ENCODE data around the gene RTN4RL1.

Gene RTN4RL1

GRCh38 chr17:1948517-1948825, 76.7 kb downstream of the RTN4RL1 start:
- no peak for DNase-seq (ENCODE audit: low read depth)

- DNase-seq (ENCODE audit: low read depth) = no peak
Measured at GRCh38 chr17:1947743-1948516, 77.2 kb downstream of the RTN4RL1 start.

GRCh38 chr17:1947229-1947742, 77.8 kb downstream of the RTN4RL1 start:
- DNase-seq (ENCODE audit: low read depth) = no peak

- DNase-seq (ENCODE audit: low read depth) = no peak
Measured at GRCh38 chr17:1946021-1946932, 78.9 kb downstream of the RTN4RL1 start.

- no peak for DNase-seq (ENCODE audit: low read depth)
Measured at GRCh38 chr17:1945621-1946020, 79.5 kb downstream of the RTN4RL1 start.

GRCh38 chr17:1943436-1943831, 81.7 kb downstream of the RTN4RL1 start:
- no peak for DNase-seq (ENCODE audit: low read depth)

GRCh38 chr17:1942666-1943435, 82.3 kb downstream of the RTN4RL1 start:
- DNase-seq (ENCODE audit: low read depth) = no peak

- DNase-seq (ENCODE audit: low read depth) = no peak
Measured at GRCh38 chr17:1942066-1942365, 83.1 kb downstream of the RTN4RL1 start.

- DNase-seq (ENCODE audit: low read depth) = no peak
Measured at GRCh38 chr17:1941272-1942065, 83.7 kb downstream of the RTN4RL1 start.

- DNase-seq (ENCODE audit: low read depth) = no peak
Measured at GRCh38 chr17:1940810-1941185, 84.3 kb downstream of the RTN4RL1 start.

- no peak for DNase-seq (ENCODE audit: low read depth)
Measured at GRCh38 chr17:1939981-1940809, 84.9 kb downstream of the RTN4RL1 start.

- DNase-seq (ENCODE audit: low read depth) = no peak
Measured at GRCh38 chr17:1937461-1937860, 87.7 kb downstream of the RTN4RL1 start.

- no peak for DNase-seq (ENCODE audit: low read depth)
Measured at GRCh38 chr17:1936766-1937165, 88.4 kb downstream of the RTN4RL1 start.

- DNase-seq (ENCODE audit: low read depth) = no peak
Measured at GRCh38 chr17:1934901-1935300, 90.2 kb downstream of the RTN4RL1 start.

- DNase-seq (ENCODE audit: low read depth) = no peak
Measured at GRCh38 chr17:1933875-1934715, 91.0 kb downstream of the RTN4RL1 start.

GRCh38 chr17:1931844-1932579, 93.1 kb downstream of the RTN4RL1 start:
- no peak for DNase-seq (ENCODE audit: low read depth)

- DNase-seq (ENCODE audit: low read depth) = no peak
Measured at GRCh38 chr17:1930337-1930645, 94.8 kb downstream of the RTN4RL1 start.

GRCh38 chr17:1928976-1929375, 96.2 kb downstream of the RTN4RL1 start:
- DNase-seq (ENCODE audit: low read depth) = no peak

- no peak for DNase-seq (ENCODE audit: low read depth)
Measured at GRCh38 chr17:1920948-1921351, 104.2 kb downstream of the RTN4RL1 start.

All from stimulated activated CD8-positive, alpha-beta memory T cell treated with anti-CD3 and anti-CD28 coated beads, Interleukin-15, amount 100 ng/mL, for 24 hours (primary cell).